GM18861 (cell line): ENCODE measurements around the gene ALOX5AP.

Source experiments
- ATAC-seq: cut with Tn5 transposase; IDR thresholded peaks from one replicate; pipeline ENCODE4 v1.9.1; 2021; ENCODE audit not compliant: unreplicated experiment

ALOX5AP gene

GRCh38 chr13:30796631-30797601 is 61.6 kb downstream of the ALOX5AP start:
- no peak for ATAC-seq

GRCh38 chr13:30797847-30798535 is 62.6 kb downstream of the ALOX5AP start:
- ATAC-seq: no peak

- no peak for ATAC-seq
These were observed 63.5 kb downstream of the ALOX5AP start for GRCh38 chr13:30798776-30799355.

GRCh38 chr13:30799356-30799824 is 64.0 kb downstream of the ALOX5AP start:
- no peak for ATAC-seq

- no peak for ATAC-seq
These were observed 64.8 kb downstream of the ALOX5AP start for GRCh38 chr13:30800107-30800506.

GRCh38 chr13:30802501-30802900 is 67.2 kb downstream of the ALOX5AP start:
- ATAC-seq: peak; percentile 6

GRCh38 chr13:30802953-30803478 is 67.7 kb downstream of the ALOX5AP start:
- ATAC-seq: peak; percentile 77

GRCh38 chr13:30803749-30804148 is 68.4 kb downstream of the ALOX5AP start:
- no peak for ATAC-seq

- ATAC-seq: no peak
These were observed 69.1 kb downstream of the ALOX5AP start for GRCh38 chr13:30804474-30804873.

GRCh38 chr13:30805132-30805537 is 69.8 kb downstream of the ALOX5AP start:
- ATAC-seq: no peak

- ATAC-seq: no peak
These were observed 70.3 kb downstream of the ALOX5AP start for GRCh38 chr13:30805603-30806011.

- no peak for ATAC-seq
These were observed 71.4 kb downstream of the ALOX5AP start for GRCh38 chr13:30806784-30807183.

- no peak for ATAC-seq
These were observed 72.0 kb downstream of the ALOX5AP start for GRCh38 chr13:30807392-30807791.

GRCh38 chr13:30808600-30808999 is 73.3 kb downstream of the ALOX5AP start:
- ATAC-seq: no peak

GRCh38 chr13:30809787-30810186 is 74.4 kb downstream of the ALOX5AP start:
- no peak for ATAC-seq

GRCh38 chr13:30810261-30810701 is 74.9 kb downstream of the ALOX5AP start:
- no peak for ATAC-seq

GRCh38 chr13:30810801-30811200 is 75.5 kb downstream of the ALOX5AP start:
- ATAC-seq: no peak
